B cell (primary cell): ENCODE data around the gene DDAH2. TPM values are rescaled to one million over a fixed set of nuclear protein-coding genes. Genes with fewer than 3 reads are reported as not detected.

Experiments
- ATAC-seq: fragments of 200-7000 bp; cut with Tn5 transposase; one replicate; pipeline ENCODE4 v1.10.0; 2021; ENCODE audit warnings: low read depth, mild to moderate bottlenecking, moderate number of reproducible peaks, moderate library complexity
- CTCF ChIA-PET: fragments of 350-600 bp; sonication (Branson Sonifier 250); formaldehyde crosslinking; loops from one replicate; lab custom pipeline; 2021; ENCODE audit warnings: antibody characterized with exemption, inconsistent platforms; lab: Charles Lee
- POLR2A ChIA-PET: fragments of 350-600 bp; sonication (Branson Sonifier 250); formaldehyde crosslinking; loops from one replicate; lab custom pipeline; 2021; ENCODE audit warnings: antibody characterized with exemption; lab: Charles Lee
- DNase-seq: peaks from one replicate; pipeline ENCODE4 v3.0.0; 2013
- H2AFZ ChIP-seq: 2 replicates; pipeline ENCODE4 v1.6.1; 2012; ENCODE audit warnings: mild to moderate bottlenecking, low read depth, low read length; ENCODE audit not compliant: insufficient read depth, poor library complexity, severe bottlenecking
- H3K27ac ChIP-seq, 2 donors: 1 replicate in 1 of 2; 2 replicates in 1 of 2; pipeline ENCODE4 v1.5.1; 2012 to 2013; ENCODE audit warnings: low read length in 2 of 2, mild to moderate bottlenecking in 2 of 2, moderate library complexity in 1 of 2
- H3K27me3 ChIP-seq, 4 experiments: fragments of 200-600 bp in 1 of 4; sonication (generic) in 1 of 4; replicated peaks in 1 of 4; 1 replicate in 2 of 4; 2 replicates in 2 of 4; pipeline versions ENCODE4 v1.6.1 to v1.7.0; 2013 to 2016; ENCODE audit warnings: low read length in 3 of 4, mild to moderate bottlenecking in 2 of 4, mixed read lengths in 1 of 4, moderate library complexity in 1 of 4; ENCODE audit not compliant: insufficient read depth in 4 of 4, control insufficient read depth in 3 of 4; ENCODE audit errors: control extremely low read depth in 1 of 4
- H3K36me3 ChIP-seq, 2 experiments: replicated peaks in 1 of 2; 1 replicate in 1 of 2; 2 replicates in 1 of 2; pipeline versions ENCODE4 v1.6.1 to v1.7.1; 2013; ENCODE audit warnings: low read length in 1 of 2; ENCODE audit not compliant: insufficient read depth in 2 of 2, control insufficient read depth in 1 of 2; ENCODE audit errors: control extremely low read depth in 1 of 2, extremely low read depth in 1 of 2
- H3K4me1 ChIP-seq, 2 donors: fragments of 200-600 bp in 1 of 2; sonication (generic) in 1 of 2; 1 replicate in 1 of 2; 2 replicates in 1 of 2; pipeline versions ENCODE4 v1.5.1 to v1.6.1; 2013 to 2017; ENCODE audit warnings: low read length in 2 of 2; ENCODE audit not compliant: control insufficient read depth in 2 of 2, insufficient read depth in 2 of 2
- H3K4me2 ChIP-seq: replicated peaks from 2 replicates; pipeline ENCODE3; 2012; ENCODE audit warnings: mild to moderate bottlenecking, low read depth, low read length; ENCODE audit not compliant: poor library complexity, severe bottlenecking
- H3K4me3 ChIP-seq, 5 experiments: fragments of 200-600 bp in 1 of 5; sonication (generic) in 1 of 5; 1 replicate in 3 of 5; 2 replicates in 2 of 5; pipeline versions ENCODE4 v1.5.1 to v1.7.0; 2011 to 2016; ENCODE audit warnings: low read length in 4 of 5, mild to moderate bottlenecking in 4 of 5, low read depth in 2 of 5, control low read depth in 1 of 5, moderate library complexity in 1 of 5; ENCODE audit not compliant: insufficient read depth in 1 of 5; ENCODE audit errors: control extremely low read depth in 1 of 5, extremely low read depth in 1 of 5
- H3K79me2 ChIP-seq: fragments of 200-600 bp; sonication (generic); one replicate; pipeline ENCODE4 v1.6.0; 2016; ENCODE audit warnings: low read length; ENCODE audit not compliant: control insufficient read depth, insufficient read depth
- H3K9ac ChIP-seq: fragments of 200-600 bp; sonication (generic); 2 replicates; pipeline ENCODE4 v1.6.1; 2017; ENCODE audit warnings: mild to moderate bottlenecking, low read length, moderate library complexity
- H3K9me3 ChIP-seq, 3 donors: one replicate each; pipeline versions ENCODE4 v1.6.1 to v1.7.1; 2013; ENCODE audit warnings: low read length in 2 of 3; ENCODE audit not compliant: control insufficient read depth in 2 of 3, insufficient read depth in 1 of 3; ENCODE audit errors: control extremely low read depth in 1 of 3
- H4K20me1 ChIP-seq: 2 replicates; pipeline ENCODE4 v1.6.0; 2012; ENCODE audit warnings: mild to moderate bottlenecking, low read length; ENCODE audit not compliant: insufficient read depth, control insufficient read depth, poor library complexity, severe bottlenecking
- H3K27ac Mint-ChIP-seq: one replicate; pipeline ENCODE4 v1.8.0; 2021; ENCODE audit warnings: mixed read lengths
- H3K27me3 Mint-ChIP-seq: one replicate; pipeline ENCODE4 v1.8.0; 2021; ENCODE audit warnings: mixed read lengths
- H3K4me1 Mint-ChIP-seq: one replicate; pipeline ENCODE4 v1.8.0; 2021; ENCODE audit warnings: mixed read lengths
- H3K4me3 Mint-ChIP-seq: one replicate; pipeline ENCODE4 v1.8.0; 2021; ENCODE audit warnings: mixed read lengths
- H3K9me3 Mint-ChIP-seq: one replicate; pipeline ENCODE4 v1.8.0; 2022; ENCODE audit warnings: mixed read lengths; ENCODE audit not compliant: insufficient read depth
- EZH2 ChIP-seq: IDR thresholded peaks from 2 replicates; pipeline ENCODE4 v1.6.1; 2012; ENCODE audit warnings: borderline replicate concordance, low read depth, mild to moderate bottlenecking, moderate library complexity, low read length; ENCODE audit not compliant: insufficient read depth, poor library complexity, severe bottlenecking
- WGBS: methylation state at CpG from one replicate; pipeline ENCODE4 v1.1.5; 2013; ENCODE audit warnings: missing lambda C conversion rate; ENCODE audit not compliant: insufficient coverage; 5-methylcytosine and 5-hydroxymethylcytosine counted together
- intact Hi-C: fragments of 100-400 bp; cut with micrococcal nuclease; formaldehyde crosslinking; loops from one replicate; pipeline ENCODE4 v1.10.0; 2022
- polyA plus RNA-seq: library from polyadenylated mRNA; depleted of rRNA; stranded (reverse); fragments of >200 nt; gene quantifications from 2 replicates; pipeline ENCODE4 v1.2.3, GENCODE V29; 2012
- total RNA-seq, 2 donors: library from RNA; stranded (reverse); fragments of 120-200 nt in 1 of 2; gene quantifications; 1 replicate in 1 of 2; 2 replicates in 1 of 2; pipeline versions ENCODE4 v1.2.3 to v1.2.4, GENCODE V29; 2013 to 2022
- TF ChIP-seq, protein P1 (sequence below): fragments of 200-600 bp; IDR thresholded peaks from one replicate; pipeline ENCODE4 v1.8.0; 2022; ENCODE audit warnings: antibody characterized with exemption, mild to moderate bottlenecking

The DDAH2 gene
- total and polyA plus RNA-seq, 2 donors (not counting 1 experiment from before 2014, with no cell fraction given): 59.2 to 87.2 TPM

DNA sequence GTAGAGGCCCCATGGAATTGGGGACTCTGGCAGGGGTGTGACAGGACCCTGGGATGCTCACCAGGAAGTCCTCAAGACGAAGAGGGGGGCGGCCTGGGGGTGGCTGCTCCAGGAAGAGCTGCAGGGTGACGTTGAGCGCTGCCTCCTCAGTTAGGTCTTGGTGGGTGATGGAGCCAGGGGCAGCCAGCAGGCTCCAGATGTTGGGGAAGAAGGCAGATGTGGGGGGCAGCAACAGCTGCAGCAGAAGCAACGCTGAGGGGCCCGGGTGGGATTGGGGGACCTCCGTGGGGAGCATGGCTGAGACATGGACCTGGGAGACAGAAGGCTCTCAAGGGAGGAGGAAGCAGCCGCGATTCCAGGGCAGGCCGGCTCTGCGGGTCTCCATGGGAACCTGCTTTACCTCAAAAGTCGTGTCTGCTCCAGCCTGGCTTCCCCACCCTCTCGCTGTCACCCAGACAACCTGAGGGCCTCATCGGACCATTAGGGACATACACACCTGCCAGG, 47.4 kb upstream of the DDAH2 start:
- ChIA-PET CTCF (interaction anchor here (1.6 kb wide), 1 partner anchor 19 kb away, joined by 4 read pairs; the partner anchor contains the start of gene VARS1), POLR2A (interaction anchor here (0.6 kb wide), 1 partner anchor 38 kb away, joined by 5 read pairs; no protein-coding TSS in a partner anchor)
- H3K9me3 Mint-ChIP-seq: no peaks in the 10 kb centered on the region
- ATAC-seq (no peak), DNase-seq (no peak)
- intact Hi-C loops: loop anchor here (2.0 kb wide), 2 partner anchors 18 to 38 kb away; partner anchors contain the start of gene VARS1
- H3K4me1 Mint-ChIP-seq: peaks cover 23% of the 10 kb centered on the region
- Histone ChIP-seq H4K20me1 (no peaks in the 10 kb centered on the region), H2AFZ (peak overlapping the region; percentile 65), H3K36me3 (peaks cover 0 to 36% of the 10 kb centered on the region in 2 experiments), H3K9me3 (no peaks in the 10 kb centered on the region), H3K79me2 (no peaks in the 10 kb centered on the region), H3K27ac (peak overlapping the region; percentile 66 to 67), H3K9ac (peak overlapping the region; percentile 43), H3K4me3 (peak overlapping the region in 2 of 5 experiments; percentile 5 to 21), H3K4me1 (peaks cover 15 to 30% of the 10 kb centered on the region in 2 donors), H3K4me2 (peak overlapping the region; percentile 72), H3K27me3 (no peaks in the 10 kb centered on the region)
- H3K27ac Mint-ChIP-seq: peak overlapping the region; percentile 90
- H3K4me3 Mint-ChIP-seq: peak overlapping the region; percentile 64
- H3K27me3 Mint-ChIP-seq: no peaks in the 10 kb centered on the region
- no peak for TF ChIP-seq EZH2
- WGBS: 31% methylated on average over 14 of the region's 14 CpGs

- CTCF ChIA-PET: interaction anchor here (1.0 to 1.6 kb wide), 5 partner anchors 11 to 39 kb away, joined by 3 to 4 read pairs (median 3); partner anchors contain the start of gene VARS1
- ATAC-seq (no peak), DNase-seq (no peak)
- intact Hi-C loops: loop anchor here (2.0 kb wide), 2 partner anchors 19 to 37 kb away; partner anchors contain the start of gene VARS1
- Histone ChIP-seq H3K9ac (no peak overlapping the region), H3K9me3 (no peaks in the 10 kb centered on the region), H3K4me1 (peaks cover 15 to 30% of the 10 kb centered on the region in 2 donors), H3K36me3 (peaks cover 0 to 29% of the 10 kb centered on the region in 2 experiments), H3K4me2 (no peak overlapping the region), H3K79me2 (no peaks in the 10 kb centered on the region), H2AFZ (no peak overlapping the region), H3K27ac (peak overlapping the region; percentile 66 to 67), H3K27me3 (no peaks in the 10 kb centered on the region), H3K4me3 (no peak overlapping the region), H4K20me1 (no peaks in the 10 kb centered on the region)
- Mint-ChIP-seq H3K27me3 (no peaks in the 10 kb centered on the region), H3K9me3 (no peaks in the 10 kb centered on the region), H3K27ac (peak overlapping the region; percentile 90), H3K4me3 (peak overlapping the region; percentile 60), H3K4me1 (peaks cover 26% of the 10 kb centered on the region)
- no peak for TF ChIP-seq EZH2
- TF ChIP-seq, protein P1, sequence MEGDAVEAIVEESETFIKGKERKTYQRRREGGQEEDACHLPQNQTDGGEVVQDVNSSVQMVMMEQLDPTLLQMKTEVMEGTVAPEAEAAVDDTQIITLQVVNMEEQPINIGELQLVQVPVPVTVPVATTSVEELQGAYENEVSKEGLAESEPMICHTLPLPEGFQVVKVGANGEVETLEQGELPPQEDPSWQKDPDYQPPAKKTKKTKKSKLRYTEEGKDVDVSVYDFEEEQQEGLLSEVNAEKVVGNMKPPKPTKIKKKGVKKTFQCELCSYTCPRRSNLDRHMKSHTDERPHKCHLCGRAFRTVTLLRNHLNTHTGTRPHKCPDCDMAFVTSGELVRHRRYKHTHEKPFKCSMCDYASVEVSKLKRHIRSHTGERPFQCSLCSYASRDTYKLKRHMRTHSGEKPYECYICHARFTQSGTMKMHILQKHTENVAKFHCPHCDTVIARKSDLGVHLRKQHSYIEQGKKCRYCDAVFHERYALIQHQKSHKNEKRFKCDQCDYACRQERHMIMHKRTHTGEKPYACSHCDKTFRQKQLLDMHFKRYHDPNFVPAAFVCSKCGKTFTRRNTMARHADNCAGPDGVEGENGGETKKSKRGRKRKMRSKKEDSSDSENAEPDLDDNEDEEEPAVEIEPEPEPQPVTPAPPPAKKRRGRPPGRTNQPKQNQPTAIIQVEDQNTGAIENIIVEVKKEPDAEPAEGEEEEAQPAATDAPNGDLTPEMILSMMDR: no peak
- POLR2A ChIA-PET: interaction anchor here (1.0 kb wide), 1 partner anchor 14 kb away, joined by 3 read pairs; no protein-coding TSS in a partner anchor
- WGBS: 96% methylated on average over 31 of the region's 32 CpGs
Observed at GRCh38 chr6:31775633-31776484, 46.8 kb upstream of the DDAH2 start.
